HepG2 (cell line): ENCODE measurements around the gene ZMYM4. TPM values are rescaled to one million over a fixed set of nuclear protein-coding genes. Genes with fewer than 3 reads are reported as not detected.

ENCODE experiments used
- ATAC-seq: fragments of 200-7000 bp; cut with Tn5 transposase; 3 replicates; pipeline ENCODE4 v1.9.1; 2020; ENCODE audit warnings: mild to moderate bottlenecking, moderate library complexity
- BruUV-seq: library from RNA; stranded (reverse); fragments of 400-500 nt; replicated peaks from 2 replicates; lab custom pipeline; 2021; lab: Mats Ljungman, UMichigan
- CTCF ChIA-PET: fragments of 300-600 bp; formaldehyde crosslinking; extraction: SDS; loops from one replicate; lab custom pipeline; 2021; ENCODE audit warnings: low total read pairs, inconsistent platforms, low intra/inter-chr PET ratio; lab: Yijun Ruan, JAX
- POLR2A ChIA-PET: fragments of 350-600 bp; sonication (Branson Sonifier 250); formaldehyde crosslinking; loops from one replicate; lab custom pipeline; 2020; ENCODE audit warnings: antibody characterized with exemption, inconsistent platforms; lab: Yijun Ruan, JAX
- DNase-seq: peaks from one replicate; pipeline ENCODE4 v3.0.0-alpha.2; 2015; ENCODE audit warnings: low spot score
- FAIRE-seq: peaks from 3 replicates; lab custom pipeline; 2011; peaks lifted over from hg19 to GRCh38; lab: Jason Lieb, UNC
- H2AFZ ChIP-seq: one replicate; pipeline ENCODE4 v1.6.1; 2011; ENCODE audit warnings: low read length, inconsistent platforms
- H3K27ac ChIP-seq: fragments of 300-600 bp; 3 replicates; pipeline ENCODE4 v1.8.0; 2011; ENCODE audit warnings: mixed run types, mild to moderate bottlenecking, mixed read lengths, low read length, inconsistent platforms; ENCODE audit not compliant: insufficient read depth; ENCODE audit errors: extremely low read length
- H3K27me3 ChIP-seq, 2 experiments: fragments of 200-600 bp in 1 of 2; 2 replicates in 1 of 2; 3 replicates in 1 of 2; pipeline versions ENCODE4 v1.6.0 to v1.8.0; 2011; ENCODE audit warnings: low read length in 2 of 2, mild to moderate bottlenecking in 2 of 2, moderate library complexity in 2 of 2, inconsistent platforms in 1 of 2; ENCODE audit not compliant: insufficient read depth in 2 of 2, control insufficient read depth in 1 of 2
- H3K36me3 ChIP-seq, 2 experiments: fragments of 200-600 bp in 1 of 2; replicated peaks in 1 of 2; 2 replicates in 1 of 2; 3 replicates in 1 of 2; pipeline versions ENCODE4 v1.5.1 to v1.8.0; 2011; ENCODE audit warnings: low read length in 2 of 2, inconsistent platforms in 1 of 2; ENCODE audit not compliant: insufficient read depth in 2 of 2, control insufficient read depth in 1 of 2
- H3K4me1 ChIP-seq: 2 replicates; pipeline ENCODE4 v1.5.1; 2012; ENCODE audit warnings: low read length, inconsistent platforms; ENCODE audit not compliant: insufficient read depth
- H3K4me2 ChIP-seq: 2 replicates; pipeline ENCODE4 v1.6.0; 2011; ENCODE audit warnings: low read depth, low read length, inconsistent platforms
- H3K4me3 ChIP-seq, 3 experiments: fragments of 200-600 bp in 1 of 3; sonication (generic), shearing (Covaris generic) in 1 of 3; replicated peaks in 1 of 3; 2 replicates each; pipeline ENCODE4 v1.5.1; 2011 to 2016; ENCODE audit warnings: low read length in 3 of 3, inconsistent platforms in 2 of 3, low read depth in 2 of 3, mild to moderate bottlenecking in 2 of 3, control low read depth in 1 of 3, mixed read lengths in 1 of 3; ENCODE audit not compliant: insufficient read depth in 1 of 3
- H3K79me2 ChIP-seq: one replicate; pipeline ENCODE4 v1.6.1; 2011; ENCODE audit warnings: low read length, inconsistent platforms; ENCODE audit not compliant: insufficient read depth
- H3K9ac ChIP-seq: 2 replicates; pipeline ENCODE4 v1.6.0; 2011; ENCODE audit warnings: mild to moderate bottlenecking, low read depth, low read length, inconsistent platforms; ENCODE audit not compliant: insufficient read depth
- H3K9me3 ChIP-seq: 2 replicates; pipeline ENCODE4 v1.5.1; 2012; ENCODE audit warnings: mild to moderate bottlenecking, low read length
- H4K20me1 ChIP-seq: 2 replicates; pipeline ENCODE4 v1.6.0; 2011; ENCODE audit warnings: inconsistent platforms, mild to moderate bottlenecking, low read length, moderate library complexity; ENCODE audit not compliant: insufficient read depth
- BORCS8-MEF2B ChIP-seq: sonication (generic); formaldehyde crosslinking; IDR thresholded peaks from 2 replicates; pipeline ENCODE4 v1.8.0; 2022; ENCODE audit warnings: mild to moderate bottlenecking, missing genetic modification reagents
- ELF3 ChIP-seq: IDR thresholded peaks from 2 replicates; pipeline ENCODE4 v1.6.1; 2016; ENCODE audit warnings: missing genetic modification reagents, missing compliant biosample characterization
- FOXM1 ChIP-seq: sonication (generic); formaldehyde crosslinking; IDR thresholded peaks from 2 replicates; pipeline ENCODE4 v1.5.0; 2020; ENCODE audit warnings: missing genetic modification reagents
- NFYB ChIP-seq: sonication (generic); formaldehyde crosslinking; IDR thresholded peaks from 2 replicates; pipeline ENCODE4 v1.4.0; 2020; ENCODE audit warnings: missing genetic modification reagents
- TOE1 ChIP-seq: sonication (generic); formaldehyde crosslinking; IDR thresholded peaks from 2 replicates; pipeline ENCODE4 v1.4.0; 2020; ENCODE audit warnings: mild to moderate bottlenecking, missing genetic modification reagents
- ZBTB1 ChIP-seq: sonication (generic); formaldehyde crosslinking; IDR thresholded peaks from 2 replicates; pipeline ENCODE4 v1.4.0; 2020; ENCODE audit warnings: missing genetic modification reagents, borderline replicate concordance
- ZMYM3 ChIP-seq: sonication (generic); formaldehyde crosslinking; IDR thresholded peaks from 2 replicates; pipeline ENCODE4 v1.5.1; 2020; ENCODE audit warnings: mild to moderate bottlenecking, missing genetic modification reagents
- ZNF124 ChIP-seq: sonication (generic); formaldehyde crosslinking; IDR thresholded peaks from 2 replicates; pipeline ENCODE4 v1.4.0; 2020; ENCODE audit warnings: missing genetic modification reagents
- ZNF264 ChIP-seq: sonication (generic); formaldehyde crosslinking; IDR thresholded peaks from 2 replicates; pipeline ENCODE4 v1.4.0; 2020; ENCODE audit warnings: missing genetic modification reagents
- ZNF468 ChIP-seq: sonication (generic); formaldehyde crosslinking; IDR thresholded peaks from 2 replicates; pipeline ENCODE4 v1.8.0; 2022; ENCODE audit warnings: mild to moderate bottlenecking, moderate library complexity, missing genetic modification reagents
- ZNF652 ChIP-seq: IDR thresholded peaks from 2 replicates; pipeline ENCODE4 v1.6.1; 2016; ENCODE audit warnings: low read depth, borderline replicate concordance
- WGBS: methylation state at CpG from one replicate; pipeline ENCODE4 v1.1.6; 2017; ENCODE audit warnings: low lambda C conversion rate; 5-methylcytosine and 5-hydroxymethylcytosine counted together
- in situ Hi-C: cut with HindIII; loops from 2 replicates; pipeline ENCODE4 v1.10.0; 2017; ENCODE audit warnings: low pct_unique_long_range_greater_than_20kb; ENCODE audit not compliant: extremely low pct_ligation_motif_present
- intact Hi-C: fragments of 100-400 bp; cut with micrococcal nuclease; formaldehyde crosslinking; loops from one replicate; pipeline ENCODE4 v1.10.0; 2022; ENCODE audit not compliant: unreplicated experiment
- polyA plus RNA-seq, 8 experiments: library from polyadenylated mRNA; depleted of rRNA in 3 of 8; stranded (reverse) in 7 of 8; unstranded in 1 of 8; fragments of >200 nt; fragmentation: Illumina TruSeq in 4 of 8; extraction: Trizol in 4 of 8; gene quantifications; 2 replicates each; pipeline versions ENCODE4 v1.2.1 to v1.2.3, GENCODE V29; 2011 to 2016; ENCODE audit warnings: low read depth in 4 of 8, missing spikeins in 1 of 8, mixed read lengths in 1 of 8; ENCODE audit not compliant: insufficient read depth in 1 of 8
- total RNA-seq, 5 experiments: library from RNA; depleted of rRNA; stranded (reverse); fragments of >200 nt; fragmentation: Illumina TruSeq; extraction: Trizol; gene quantifications; 2 replicates each; pipeline ENCODE4 v1.2.3, GENCODE V29; 2016; ENCODE audit warnings: low read depth in 1 of 5
- TF ChIP-seq, protein P1 (sequence below): sonication (generic); formaldehyde crosslinking; IDR thresholded peaks from 2 replicates; pipeline ENCODE4 v1.4.0; 2020; ENCODE audit warnings: missing genetic modification reagents
- TF ChIP-seq, protein P2 (sequence below), 2 experiments: sonication (generic) in 1 of 2; formaldehyde crosslinking in 1 of 2; IDR thresholded peaks; 2 replicates each; pipeline versions ENCODE4 v1.6.1 to v1.9.0; 2014 to 2022; ENCODE audit warnings: antibody characterized with exemption in 1 of 2, borderline replicate concordance in 1 of 2, inconsistent platforms in 1 of 2, low read depth in 1 of 2, missing genetic modification reagents in 1 of 2

Gene ZMYM4
- total and polyA plus RNA-seq, 2 of the 13 experiments (the other 11 are each of a cell fraction or from before 2014, with no cell fraction given) = 13.9 to 37.6 TPM

DNA sequence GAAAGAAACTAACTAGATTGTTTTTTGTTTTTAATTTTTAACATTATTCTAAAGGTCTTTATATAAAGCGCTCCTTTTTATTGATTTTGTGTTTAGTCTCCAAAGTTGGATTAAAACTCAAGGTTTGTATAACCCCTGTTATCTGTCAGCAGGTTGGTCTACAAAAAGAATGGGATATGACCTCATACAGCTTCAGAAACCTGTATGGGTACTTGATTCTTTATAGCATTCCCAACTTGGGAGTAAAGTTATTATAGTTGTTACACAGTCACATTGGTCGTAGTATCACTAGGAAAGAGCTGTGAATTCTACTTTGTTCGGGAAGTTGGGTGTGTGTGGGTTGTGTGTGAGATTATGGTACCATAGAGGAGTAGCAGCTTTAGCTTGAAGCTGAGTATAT, 52.4 kb downstream of the ZMYM4 start:
- Histone ChIP-seq H3K79me2 (peaks cover 12% of the 10 kb centered on the region), H3K4me3 (no peak overlapping the region), H3K4me1 (peaks cover 6% of the 10 kb centered on the region; the same call in 1 of the 2 replicates), H3K36me3 (peaks cover 2 to 10% of the 10 kb centered on the region in 2 experiments; a peak in 2 of 5 replicates), H3K27ac (no peak overlapping the region), H3K9me3 (no peaks in the 10 kb centered on the region), H4K20me1 (peaks cover 2% of the 10 kb centered on the region; the same call in 1 of the 2 replicates), H2AFZ (no peak overlapping the region), H3K4me2 (no peak overlapping the region), H3K27me3 (no peaks in the 10 kb centered on the region), H3K9ac (no peak overlapping the region)
- FAIRE-seq = no peak
- TF ChIP-seq, protein P1, sequence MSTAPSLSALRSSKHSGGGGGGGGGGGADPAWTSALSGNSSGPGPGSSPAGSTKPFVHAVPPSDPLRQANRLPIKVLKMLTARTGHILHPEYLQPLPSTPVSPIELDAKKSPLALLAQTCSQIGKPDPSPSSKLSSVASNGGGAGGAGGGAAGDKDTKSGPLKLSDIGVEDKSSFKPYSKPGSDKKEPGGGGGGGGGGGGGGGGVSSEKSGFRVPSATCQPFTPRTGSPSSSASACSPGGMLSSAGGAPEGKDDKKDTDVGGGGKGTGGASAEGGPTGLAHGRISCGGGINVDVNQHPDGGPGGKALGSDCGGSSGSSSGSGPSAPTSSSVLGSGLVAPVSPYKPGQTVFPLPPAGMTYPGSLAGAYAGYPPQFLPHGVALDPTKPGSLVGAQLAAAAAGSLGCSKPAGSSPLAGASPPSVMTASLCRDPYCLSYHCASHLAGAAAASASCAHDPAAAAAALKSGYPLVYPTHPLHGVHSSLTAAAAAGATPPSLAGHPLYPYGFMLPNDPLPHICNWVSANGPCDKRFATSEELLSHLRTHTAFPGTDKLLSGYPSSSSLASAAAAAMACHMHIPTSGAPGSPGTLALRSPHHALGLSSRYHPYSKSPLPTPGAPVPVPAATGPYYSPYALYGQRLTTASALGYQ (CRISPR knock-in tag) = no peak
- no peak for TF ChIP-seq NFYB
- TF ChIP-seq ELF3 (CRISPR knock-in tag) = no peak
- TF ChIP-seq ZNF468 = no peak
- no peak for TF ChIP-seq ZNF652
- TF ChIP-seq, protein P2, sequence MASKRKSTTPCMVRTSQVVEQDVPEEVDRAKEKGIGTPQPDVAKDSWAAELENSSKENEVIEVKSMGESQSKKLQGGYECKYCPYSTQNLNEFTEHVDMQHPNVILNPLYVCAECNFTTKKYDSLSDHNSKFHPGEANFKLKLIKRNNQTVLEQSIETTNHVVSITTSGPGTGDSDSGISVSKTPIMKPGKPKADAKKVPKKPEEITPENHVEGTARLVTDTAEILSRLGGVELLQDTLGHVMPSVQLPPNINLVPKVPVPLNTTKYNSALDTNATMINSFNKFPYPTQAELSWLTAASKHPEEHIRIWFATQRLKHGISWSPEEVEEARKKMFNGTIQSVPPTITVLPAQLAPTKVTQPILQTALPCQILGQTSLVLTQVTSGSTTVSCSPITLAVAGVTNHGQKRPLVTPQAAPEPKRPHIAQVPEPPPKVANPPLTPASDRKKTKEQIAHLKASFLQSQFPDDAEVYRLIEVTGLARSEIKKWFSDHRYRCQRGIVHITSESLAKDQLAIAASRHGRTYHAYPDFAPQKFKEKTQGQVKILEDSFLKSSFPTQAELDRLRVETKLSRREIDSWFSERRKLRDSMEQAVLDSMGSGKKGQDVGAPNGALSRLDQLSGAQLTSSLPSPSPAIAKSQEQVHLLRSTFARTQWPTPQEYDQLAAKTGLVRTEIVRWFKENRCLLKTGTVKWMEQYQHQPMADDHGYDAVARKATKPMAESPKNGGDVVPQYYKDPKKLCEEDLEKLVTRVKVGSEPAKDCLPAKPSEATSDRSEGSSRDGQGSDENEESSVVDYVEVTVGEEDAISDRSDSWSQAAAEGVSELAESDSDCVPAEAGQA (IDR thresholded peaks at IDR 0.05; ENCODE audit: low read depth) = no peak
- TF ChIP-seq, protein P2 (CRISPR knock-in tag; IDR thresholded peaks at IDR 0.05; ENCODE audit: borderline replicate concordance) = no peak
- no peak for TF ChIP-seq ZMYM3 (CRISPR knock-in tag)
- TF ChIP-seq TOE1 (CRISPR knock-in tag) = no peak
- no peak for TF ChIP-seq ZBTB1 (CRISPR knock-in tag)
- TF ChIP-seq FOXM1 (CRISPR knock-in tag) = no peak
- no peak for TF ChIP-seq ZNF264 (CRISPR knock-in tag)
- no peak for TF ChIP-seq BORCS8-MEF2B
- TF ChIP-seq ZNF124 (CRISPR knock-in tag) = no peak
- WGBS = 97% methylated on average over 3 of the region's 3 CpGs
- no TSS peak for BruUV-seq
- POLR2A ChIA-PET = no interaction called here
- intact Hi-C loops (no loop called here), in situ Hi-C loops (no loop called here)
- no peak for ATAC-seq
- CTCF ChIA-PET = no interaction called here
- DNase-seq = no peak
